Prostate gland (tissue), 2 donors: ENCODE results near the gene TARDBP.
A peak's percentile ranks its signal among the peaks of the same experiment; 100 is the strongest.

Experiments
- POLR2AphosphoS5 ChIP-seq: sonication (generic); formaldehyde crosslinking; IDR thresholded peaks from one replicate; pipeline ENCODE4 v1.6.1; 2017; ENCODE audit warnings: antibody characterized with exemption
- TF ChIP-seq, protein P1 (sequence below), 4 experiments: fragments of 200-600 bp in 2 of 4; fragments of 450-650 bp in 2 of 4; sonication (generic) in 2 of 4; IDR thresholded peaks; 1 replicate in 3 of 4; 2 replicates in 1 of 4; pipeline ENCODE4 v1.5.1; 2016 to 2019; ENCODE audit warnings: antibody characterized with exemption in 4 of 4, mild to moderate bottlenecking in 2 of 4, moderate library complexity in 2 of 4

DNA sequence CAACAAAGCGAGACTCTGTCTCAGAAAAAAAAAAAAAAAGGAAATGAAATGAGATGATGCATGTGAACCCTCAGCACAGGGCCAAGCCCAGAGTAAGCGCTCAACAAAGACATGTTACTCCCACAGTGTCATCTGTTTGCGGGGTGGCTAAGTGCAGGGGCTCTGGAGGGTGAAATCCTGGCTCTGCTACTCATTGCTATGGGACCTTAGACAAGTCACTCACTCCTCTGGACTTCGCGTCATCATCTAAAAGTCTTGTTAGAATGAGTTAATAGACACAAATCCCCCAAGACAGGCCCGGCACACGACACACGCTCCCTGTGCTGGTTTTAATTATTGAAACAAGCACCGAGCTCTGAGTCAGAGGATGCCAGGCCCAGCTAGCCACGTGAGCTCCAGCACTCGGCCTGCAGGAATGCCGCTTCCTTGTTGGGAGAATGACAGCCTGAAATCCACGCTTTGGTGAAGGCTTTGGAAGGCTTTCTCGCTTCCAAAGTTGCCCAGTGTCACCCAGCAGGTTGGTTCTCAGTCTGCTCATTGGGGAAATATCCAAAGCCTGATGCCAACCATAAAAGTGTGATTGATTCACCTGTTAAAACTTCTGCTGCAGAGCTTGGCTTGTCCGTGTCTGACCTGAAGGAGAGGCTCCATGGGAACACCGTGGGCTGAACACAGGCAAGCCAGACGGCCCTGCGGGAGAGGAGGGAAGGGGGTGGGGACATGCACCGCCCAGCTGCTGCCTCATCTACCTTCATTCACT lies 36.7 kb upstream of the TARDBP start:
- peak; percentile 84 for TF ChIP-seq POLR2AphosphoS5
- TF ChIP-seq, protein P1, sequence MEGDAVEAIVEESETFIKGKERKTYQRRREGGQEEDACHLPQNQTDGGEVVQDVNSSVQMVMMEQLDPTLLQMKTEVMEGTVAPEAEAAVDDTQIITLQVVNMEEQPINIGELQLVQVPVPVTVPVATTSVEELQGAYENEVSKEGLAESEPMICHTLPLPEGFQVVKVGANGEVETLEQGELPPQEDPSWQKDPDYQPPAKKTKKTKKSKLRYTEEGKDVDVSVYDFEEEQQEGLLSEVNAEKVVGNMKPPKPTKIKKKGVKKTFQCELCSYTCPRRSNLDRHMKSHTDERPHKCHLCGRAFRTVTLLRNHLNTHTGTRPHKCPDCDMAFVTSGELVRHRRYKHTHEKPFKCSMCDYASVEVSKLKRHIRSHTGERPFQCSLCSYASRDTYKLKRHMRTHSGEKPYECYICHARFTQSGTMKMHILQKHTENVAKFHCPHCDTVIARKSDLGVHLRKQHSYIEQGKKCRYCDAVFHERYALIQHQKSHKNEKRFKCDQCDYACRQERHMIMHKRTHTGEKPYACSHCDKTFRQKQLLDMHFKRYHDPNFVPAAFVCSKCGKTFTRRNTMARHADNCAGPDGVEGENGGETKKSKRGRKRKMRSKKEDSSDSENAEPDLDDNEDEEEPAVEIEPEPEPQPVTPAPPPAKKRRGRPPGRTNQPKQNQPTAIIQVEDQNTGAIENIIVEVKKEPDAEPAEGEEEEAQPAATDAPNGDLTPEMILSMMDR (IDR thresholded peaks at IDR 0.05), result no peak
